AG09319 (cell line): Measurements from ENCODE around the gene USP43.

ENCODE experiments used
- DNase-seq: peaks from one replicate; pipeline ENCODE4 v3.0.0-alpha.2; 2010; ENCODE audit warnings: low read depth; ENCODE audit errors: extremely low read depth
- CTCF ChIP-seq: IDR thresholded peaks from 2 replicates; pipeline ENCODE4 v1.5.1; 2011; ENCODE audit warnings: low read depth, mild to moderate bottlenecking, inconsistent platforms, low read length, moderate library complexity

Gene USP43

GRCh38 chr17:9750524-9750923 lies 105.2 kb downstream of the USP43 start:
- no peak for DNase-seq
- TF ChIP-seq CTCF, result no peak

GRCh38 chr17:9755083-9755482 lies 109.8 kb downstream of the USP43 start:
- TF ChIP-seq CTCF, result no peak

GRCh38 chr17:9760266-9760665 lies 114.9 kb downstream of the USP43 start:
- no peak for TF ChIP-seq CTCF
- no peak for DNase-seq

More at GRCh38 chr17:9755083-9755482, 109.8 kb downstream of the USP43 start:
- DNase-seq, result no peak

GRCh38 chr17:9763643-9764042 lies 118.3 kb downstream of the USP43 start:
- TF ChIP-seq CTCF, result no peak
- DNase-seq, result no peak

GRCh38 chr17:9765322-9765721 lies 120.0 kb downstream of the USP43 start:
- no peak for DNase-seq
- TF ChIP-seq CTCF, result no peak

GRCh38 chr17:9766970-9767369 lies 121.7 kb downstream of the USP43 start:
- TF ChIP-seq CTCF, result no peak
- no peak for DNase-seq

GRCh38 chr17:9767432-9767991 lies 122.2 kb downstream of the USP43 start:
- no peak for DNase-seq
- TF ChIP-seq CTCF, result no peak
